ENCODE results near the gene SCARB1.
"Not testable (repeated sequence)": the region's sequence is repeated elsewhere in the genome, so short reads cannot be mapped to it uniquely, and the experiment has no call there.

SCARB1 gene

GRCh38 chr12:124884587-124885438, 21.1 kb upstream of the SCARB1 start:
- DNase-seq (ENCODE audit: low read depth in 2 of 2), result no peak

- DNase-seq (ENCODE audit: low read depth in 2 of 2), result no peak
Observed at GRCh38 chr12:124883263-124884130, 19.8 kb upstream of the SCARB1 start.

GRCh38 chr12:124881123-124881522, 17.5 kb upstream of the SCARB1 start:
- DNase-seq (ENCODE audit: low read depth in 2 of 2), result no peak

- not testable (repeated sequence) for DNase-seq (ENCODE audit: low read depth in 2 of 2)
Observed at GRCh38 chr12:124880335-124880734, 16.7 kb upstream of the SCARB1 start.

GRCh38 chr12:124878795-124879516, 15.3 kb upstream of the SCARB1 start:
- no peak for DNase-seq (ENCODE audit: low read depth in 2 of 2)

GRCh38 chr12:124877423-124877822, 13.8 kb upstream of the SCARB1 start:
- no peak for DNase-seq (ENCODE audit: low read depth in 2 of 2)

GRCh38 chr12:124876171-124876570, 12.5 kb upstream of the SCARB1 start:
- no peak for DNase-seq (ENCODE audit: low read depth in 2 of 2)

- DNase-seq (ENCODE audit: low read depth in 2 of 2), result no peak
Observed at GRCh38 chr12:124875803-124876132, 12.1 kb upstream of the SCARB1 start.

GRCh38 chr12:124874988-124875802, 11.5 kb upstream of the SCARB1 start:
- DNase-seq (ENCODE audit: low read depth in 2 of 2), result no peak

- no peak for DNase-seq (ENCODE audit: low read depth in 2 of 2)
Observed at GRCh38 chr12:124874188-124874587, 10.5 kb upstream of the SCARB1 start.

- DNase-seq (ENCODE audit: low read depth in 2 of 2), result no peak
Observed at GRCh38 chr12:124872068-124872719, 8.5 kb upstream of the SCARB1 start.

- no peak for DNase-seq (ENCODE audit: low read depth in 2 of 2)
Observed at GRCh38 chr12:124871297-124871696, 7.6 kb upstream of the SCARB1 start.

GRCh38 chr12:124870515-124870914, 6.9 kb upstream of the SCARB1 start:
- DNase-seq (ENCODE audit: low read depth in 2 of 2), result no peak

- DNase-seq (ENCODE audit: low read depth in 2 of 2), result no peak
Observed at GRCh38 chr12:124869059-124869665, 5.5 kb upstream of the SCARB1 start.

GRCh38 chr12:124868252-124869058, 4.8 kb upstream of the SCARB1 start:
- DNase-seq (ENCODE audit: low read depth in 2 of 2), result no peak

GRCh38 chr12:124867401-124867930, 3.8 kb upstream of the SCARB1 start:
- DNase-seq (ENCODE audit: low read depth in 2 of 2), result no peak

GRCh38 chr12:124866883-124867400, 3.3 kb upstream of the SCARB1 start:
- no peak for DNase-seq (ENCODE audit: low read depth in 2 of 2)

GRCh38 chr12:124866195-124866882, 2.7 kb upstream of the SCARB1 start:
- no peak for DNase-seq (ENCODE audit: low read depth in 2 of 2)

All from stimulated activated CD8-positive, alpha-beta memory T cell treated with anti-CD3 and anti-CD28 coated beads, Interleukin-2, amount 100 ng/mL, for 1 hour (primary cell).